Measurements from ENCODE around the gene RRP15. TPM values are rescaled to one million over a fixed set of nuclear protein-coding genes. Genes with fewer than 3 reads are reported as not detected.

The RRP15 gene
- total RNA-seq, 2 experiments from 2014 or later, result 10.5 to 15.2 TPM

GRCh38 chr1:218254296-218254946 is 30.7 kb upstream of the RRP15 start:
- Histone ChIP-seq H3K9me3 (ENCODE audit: control insufficient read depth in 1 of 2, insufficient read depth in 1 of 2, low read length in 2 of 2) (peaks cover 4% of the 10 kb centered on the region in 2 experiments), H3K4me1 (ENCODE audit: insufficient read depth, low read length) (no peaks in the 10 kb centered on the region), H3K4me3 (ENCODE audit: low read length) (no peak overlapping the region), H3K27me3 (ENCODE audit: control insufficient read depth in 1 of 2, insufficient read depth in 2 of 2, low read length in 2 of 2) (no peaks in the 10 kb centered on the region), H3K36me3 (ENCODE audit: insufficient read depth, low read length) (no peaks in the 10 kb centered on the region), H3K27ac (ENCODE audit: low read depth in 1 of 2, low read length in 2 of 2) (no peak overlapping the region)
- ATAC-seq (ENCODE audit: poor library complexity), result no peak
- no peak for TF ChIP-seq CTCF (IDR thresholded peaks at IDR 0.05)
- H3K9me3 Mint-ChIP-seq, result peaks cover under 1% of the 10 kb centered on the region
- intact Hi-C loops (cut with DNase I, micrococcal nuclease), result no loop called here
- no peak overlapping the region for H3K4me3 Mint-ChIP-seq
- no peak overlapping the region for H3K27ac Mint-ChIP-seq
- H3K4me1 Mint-ChIP-seq (ENCODE audit: low read depth), result no peaks in the 10 kb centered on the region
- H3K27me3 Mint-ChIP-seq, result peaks cover 39% of the 10 kb centered on the region
- ChIA-PET CTCF (no interaction called here), POLR2A (no interaction called here)
- no peaks in the 10 kb centered on the region for H3K36me3 Mint-ChIP-seq (ENCODE audit: low read depth)
- DNase-seq, result no peak

GRCh38 chr1:218255090-218255489 is 30.0 kb upstream of the RRP15 start:
- Histone ChIP-seq H3K36me3 (ENCODE audit: insufficient read depth, low read length) (no peaks in the 10 kb centered on the region), H3K4me3 (ENCODE audit: low read length) (no peak overlapping the region), H3K27ac (ENCODE audit: low read depth in 1 of 2, low read length in 2 of 2) (no peak overlapping the region), H3K9me3 (ENCODE audit: control insufficient read depth in 1 of 2, insufficient read depth in 1 of 2, low read length in 2 of 2) (peaks cover 4% of the 10 kb centered on the region in 2 experiments), H3K4me1 (ENCODE audit: insufficient read depth, low read length) (no peaks in the 10 kb centered on the region), H3K27me3 (ENCODE audit: control insufficient read depth in 1 of 2, insufficient read depth in 2 of 2, low read length in 2 of 2) (no peaks in the 10 kb centered on the region)
- DNase-seq, result no peak
- ChIA-PET CTCF (no interaction called here), POLR2A (no interaction called here)
- no peak for ATAC-seq (ENCODE audit: poor library complexity)
- Mint-ChIP-seq H3K9me3 (peaks cover 3% of the 10 kb centered on the region), H3K4me3 (no peak overlapping the region), H3K4me1 (ENCODE audit: low read depth) (no peaks in the 10 kb centered on the region), H3K27ac (no peak overlapping the region), H3K27me3 (peaks cover 42% of the 10 kb centered on the region), H3K36me3 (ENCODE audit: low read depth) (no peaks in the 10 kb centered on the region)
- TF ChIP-seq CTCF (IDR thresholded peaks at IDR 0.05), result no peak
- intact Hi-C loops (cut with DNase I, micrococcal nuclease), result no loop called here

GRCh38 chr1:218257371-218257770 is 27.7 kb upstream of the RRP15 start:
- no peak for ATAC-seq (ENCODE audit: poor library complexity)
- Mint-ChIP-seq H3K4me1 (ENCODE audit: low read depth) (no peaks in the 10 kb centered on the region), H3K27ac (no peak overlapping the region), H3K27me3 (peaks cover 44% of the 10 kb centered on the region), H3K9me3 (peaks cover 3% of the 10 kb centered on the region), H3K36me3 (ENCODE audit: low read depth) (no peaks in the 10 kb centered on the region), H3K4me3 (no peak overlapping the region)
- ChIA-PET CTCF (no interaction called here), POLR2A (no interaction called here)
- intact Hi-C loops (cut with DNase I, micrococcal nuclease), result no loop called here
- Histone ChIP-seq H3K4me3 (ENCODE audit: low read length) (no peak overlapping the region), H3K36me3 (ENCODE audit: insufficient read depth, low read length) (no peaks in the 10 kb centered on the region), H3K9me3 (ENCODE audit: control insufficient read depth in 1 of 2, insufficient read depth in 1 of 2, low read length in 2 of 2) (peaks cover 4% of the 10 kb centered on the region in 2 experiments), H3K27me3 (ENCODE audit: control insufficient read depth in 1 of 2, insufficient read depth in 2 of 2, low read length in 2 of 2) (peaks cover 0 to 4% of the 10 kb centered on the region in 2 experiments), H3K4me1 (ENCODE audit: insufficient read depth, low read length) (no peaks in the 10 kb centered on the region), H3K27ac (ENCODE audit: low read depth in 1 of 2, low read length in 2 of 2) (no peak overlapping the region)
- no peak for TF ChIP-seq CTCF (IDR thresholded peaks at IDR 0.05)
- no peak for DNase-seq
